Measurements from ENCODE around the gene CFAP251. TPM values are rescaled to one million over a fixed set of nuclear protein-coding genes. Genes with fewer than 3 reads are reported as not detected.

Gene CFAP251
- total and polyA plus RNA-seq, 2 of the 13 experiments (the other 11 are each of a cell fraction or from before 2014, with no cell fraction given) = 0.30 to 0.42 TPM

GRCh38 chr12:121893961-121894460 lies 24.4 kb upstream of the CFAP251 start (continued):
- TF ChIP-seq MEF2D (CRISPR knock-in tag; IDR thresholded peaks at IDR 0.05) (no peak), IRF9 (CRISPR knock-in tag; IDR thresholded peaks at IDR 0.05; ENCODE audit: borderline replicate concordance) (no peak), KDM3A (CRISPR knock-in tag; IDR thresholded peaks at IDR 0.05; ENCODE audit: low read depth) (no peak), MYPOP (CRISPR knock-in tag; IDR thresholded peaks at IDR 0.05) (no peak), IRF1 (CRISPR knock-in tag; IDR thresholded peaks at IDR 0.05; ENCODE audit: low read depth) (no peak), KLF16 (CRISPR knock-in tag; IDR thresholded peaks at IDR 0.05) (no peak), BATF2 (CRISPR knock-in tag; IDR thresholded peaks at IDR 0.05) (no peak), EZH2 (conservative IDR thresholded peaks at IDR 0.05; ENCODE audit: low read depth, low read length) (no peak)

GRCh38 chr12:121894633-121895032 lies 23.8 kb upstream of the CFAP251 start:
- Histone ChIP-seq H3K27me3 (ENCODE audit: control insufficient read depth in 1 of 2, insufficient read depth in 2 of 2, low read length in 2 of 2) (no peaks in the 10 kb centered on the region), H4K20me1 (ENCODE audit: insufficient read depth, low read length) (no peaks in the 10 kb centered on the region), H3K9me3 (ENCODE audit: low read length) (no peaks in the 10 kb centered on the region), H3K27ac (ENCODE audit: extremely low read length, insufficient read depth, low read length) (peak overlapping the region; percentile 52), H3K4me2 (ENCODE audit: low read depth, low read length) (no peak overlapping the region), H3K79me2 (ENCODE audit: insufficient read depth, low read length) (peaks cover 16% of the 10 kb centered on the region), H3K4me3 (replicated peaks in 1 of 3; ENCODE audit: insufficient read depth in 1 of 3, low read depth in 2 of 3, low read length in 3 of 3) (no peak overlapping the region), H3K9ac (ENCODE audit: insufficient read depth, low read depth, low read length) (no peak overlapping the region), H2AFZ (ENCODE audit: low read length) (no peak overlapping the region), H3K36me3 (replicated peaks in 1 of 2; ENCODE audit: control insufficient read depth in 1 of 2, insufficient read depth in 2 of 2, low read length in 2 of 2) (peaks cover 12 to 38% of the 10 kb centered on the region in 2 experiments), H3K4me1 (ENCODE audit: insufficient read depth, low read length) (peaks cover 29% of the 10 kb centered on the region)
- FAIRE-seq = peak; percentile 63
- in situ Hi-C loops (cut with HindIII; ENCODE audit: extremely low pct_ligation_motif_present, low pct_unique_long_range_greater_than_20kb) = no loop called here
- WGBS (ENCODE audit: low lambda C conversion rate) = 52% methylated on average over 3 of the region's 7 CpGs
- ATAC-seq = peak; percentile 94
- no TSS peak for BruUV-seq (replicated peaks)
- intact Hi-C loops (cut with micrococcal nuclease; ENCODE audit: unreplicated experiment) = loop anchor here (1.0 kb wide), 1 partner anchor 99 kb away; no protein-coding TSS in a partner anchor
- CTCF ChIA-PET (ENCODE audit: low intra/inter-chr PET ratio, low total read pairs) = interaction anchor here (1.1 to 2.1 kb wide), 3 partner anchors 82 to 119 kb away, joined by 3 to 20 read pairs (median 3); partner anchors contain the start of gene RHOF
- DNase-seq (ENCODE audit: low spot score) = peak; percentile 78
- POLR2A ChIA-PET = interaction anchor here (1.8 to 4.3 kb wide), 2 partner anchors 92 to 100 kb away, joined by 10 to 32 read pairs; partner anchors contain the start of gene RHOF
- peak; percentile 22; the same call in 1 of the 2 replicates for TF ChIP-seq ARID4A (CRISPR knock-in tag; IDR thresholded peaks at IDR 0.05; ENCODE audit: borderline replicate concordance)
- peak; percentile 66; the same call in 1 of the 2 replicates for TF ChIP-seq HDAC2 (CRISPR knock-in tag; IDR thresholded peaks at IDR 0.05)
- no peak for TF ChIP-seq TP53 (CRISPR knock-in tag; conservative IDR thresholded peaks at IDR 0.05)
- TF ChIP-seq ZSCAN25 (CRISPR knock-in tag; IDR thresholded peaks at IDR 0.05) = no peak
